ENCODE data around the gene LEMD2. TPM values are rescaled to one million over a fixed set of nuclear protein-coding genes. Genes with fewer than 3 reads are reported as not detected.

Gene LEMD2
- total and polyA plus RNA-seq, 2 donors (not counting 3 experiments of a cell fraction or from before 2014, with no cell fraction given): 61.1 to 81.8 TPM

- peak overlapping the region; percentile 42 for H3K4me2 ChIP-seq (ENCODE audit: insufficient read depth, low read length)
- FAIRE-seq (peak; percentile 98), DNase-seq (ENCODE audit: low read depth, low spot score) (peak; percentile 92)
- H3K4me1 ChIP-seq (ENCODE audit: control insufficient read depth, extremely low read depth, insufficient read depth, low read length): peaks cover 57% of the 10 kb centered on the region
- ChIA-PET CTCF (interaction anchor here (0.8 to 8.8 kb wide), 8 partner anchors 10 to 246 kb away, joined by 3 to 155 read pairs (median 4); partner anchors contain the start of gene UQCC2), POLR2A (interaction anchor here (3.5 kb wide), 1 partner anchor 10 kb away, joined by 25 read pairs; no protein-coding TSS in a partner anchor)
- peak overlapping the region; percentile 76 for H3K9ac ChIP-seq (replicated peaks; ENCODE audit: extremely low read depth, insufficient read depth, low read length)
- dilution Hi-C loops (cut with MboI; ENCODE audit: extremely low pct_ligation_motif_present, low sequenced_read_pairs) (no loop called here), intact Hi-C loops (cut with micrococcal nuclease) (loop anchor here (1.0 to 5.0 kb wide), 5 partner anchors 8 to 456 kb away; partner anchors contain the start of genes HMGA1 and LEMD2)
- H3K4me3 ChIP-seq (replicated peaks in 1 of 3; ENCODE audit: insufficient read depth in 1 of 3, low read depth in 1 of 3, low read length in 3 of 3): peak overlapping the region in 1 of 3 experiments; percentile 13
- TSS peak; percentile 1 for BruUV-seq (replicated peaks)
- H2AFZ ChIP-seq (ENCODE audit: low read depth, low read length): no peak overlapping the region
- H4K20me1 ChIP-seq (replicated peaks; ENCODE audit: control insufficient read depth, extremely low read depth, insufficient read depth, low read length): no peaks in the 10 kb centered on the region
- no peaks in the 10 kb centered on the region for H3K9me1 ChIP-seq (replicated peaks; ENCODE audit: control insufficient read depth, extremely low read depth, insufficient read depth, low read length)
- TF ChIP-seq MYC (IDR thresholded peaks at IDR 0.05; ENCODE audit: low read depth, low read length) (peak; percentile 7), FOS (IDR thresholded peaks at IDR 0.05; ENCODE audit: borderline replicate concordance, insufficient read depth, low read length) (peak; percentile 73), CTCF (IDR thresholded peaks at IDR 0.05; ENCODE audit: extremely low read depth in 1 of 2, insufficient read depth in 1 of 2, low read depth in 1 of 2, low read length in 2 of 2) (no peak), EZH2 (IDR thresholded peaks at IDR 0.05; ENCODE audit: borderline replicate concordance, low read depth, low read length, severe bottlenecking) (no peak), JUN (IDR thresholded peaks at IDR 0.05; ENCODE audit: borderline replicate concordance, insufficient read depth, insufficient read length, low read depth) (peak; percentile 92), POLR2A (IDR thresholded peaks at IDR 0.05; ENCODE audit: low read depth, low read length) (peak; percentile 71), GATA2 (IDR thresholded peaks at IDR 0.05; ENCODE audit: insufficient read depth, insufficient read length, low read depth, low read length) (peak; percentile 15), MAX (IDR thresholded peaks at IDR 0.05; ENCODE audit: insufficient read depth, insufficient read length) (peak; percentile 30), POLR2AphosphoS5 (IDR thresholded peaks at IDR 0.05; ENCODE audit: insufficient read depth, low read depth, low read length) (peak; percentile 97)
- H3K27ac ChIP-seq (ENCODE audit: insufficient read depth, low read depth, low read length): peak overlapping the region; percentile 96
- H3K9me3 ChIP-seq (replicated peaks; ENCODE audit: control insufficient read depth, insufficient read depth, low read length): no peaks in the 10 kb centered on the region
- H3K36me3 ChIP-seq (ENCODE audit: control insufficient read depth in 2 of 2, extremely low read depth in 1 of 2, insufficient read depth in 2 of 2, low read length in 2 of 2): peaks cover 35 to 55% of the 10 kb centered on the region in 2 experiments
- peaks cover 33% of the 10 kb centered on the region for H3K79me2 ChIP-seq (ENCODE audit: control insufficient read depth, insufficient read depth, low read length)
- no peaks in the 10 kb centered on the region for H3K27me3 ChIP-seq (ENCODE audit: control insufficient read depth in 2 of 2, insufficient read depth in 2 of 2, low read length in 2 of 2)
Measured at GRCh38 chr6:33781131-33781975, 7.6 kb downstream of the LEMD2 start.
